Activated naive CD4-positive, alpha-beta T cell treated with anti-CD3 and anti-CD28 coated beads for 36 hours (primary cell): ENCODE measurements around the gene ADAMTSL2. TPM values are rescaled to one million over a fixed set of nuclear protein-coding genes. Genes with fewer than 3 reads are reported as not detected.
A peak's percentile ranks its signal among the peaks of the same experiment; 100 is the strongest.

ENCODE experiments used
- CTCF ChIA-PET: fragments of 350-600 bp; sonication (Branson Sonifier 250); formaldehyde crosslinking; loops from one replicate; lab custom pipeline; 2021; ENCODE audit warnings: antibody characterized with exemption; lab: Charles Lee
- DNase-seq: peaks from one replicate; pipeline ENCODE4 v3.0.0-alpha.2; 2020
- H3K27ac Mint-ChIP-seq: one replicate; pipeline ENCODE4 v1.8.0; 2021; ENCODE audit warnings: mild to moderate bottlenecking, mixed read lengths
- H3K27me3 Mint-ChIP-seq: one replicate; pipeline ENCODE4 v1.8.0; 2021; ENCODE audit warnings: low read depth, mixed read lengths
- H3K36me3 Mint-ChIP-seq: one replicate; pipeline ENCODE4 v1.8.0; 2021; ENCODE audit warnings: low read depth, mixed read lengths
- H3K4me1 Mint-ChIP-seq: one replicate; pipeline ENCODE4 v1.8.0; 2021; ENCODE audit warnings: low read depth, mixed read lengths
- H3K4me3 Mint-ChIP-seq: one replicate; pipeline ENCODE4 v1.8.0; 2021; ENCODE audit warnings: mild to moderate bottlenecking, moderate library complexity, mixed read lengths
- H3K9me3 Mint-ChIP-seq: one replicate; pipeline ENCODE4 v1.8.0; 2021; ENCODE audit warnings: mixed read lengths
- intact Hi-C: fragments of 100-400 bp; cut with micrococcal nuclease; formaldehyde crosslinking; loops from one replicate; pipeline ENCODE4 v1.15.1; 2023
- total RNA-seq, 2 experiments: library from RNA; stranded (reverse); gene quantifications; one replicate each; pipeline ENCODE4 v1.2.3, GENCODE V29; 2021

The ADAMTSL2 gene
- total RNA-seq, 2 experiments from 2014 or later, result 0.14 to 0.17 TPM

GRCh38 chr9:133579601-133580418 is 45.3 kb downstream of the ADAMTSL2 start:
- Mint-ChIP-seq H3K4me1 (peaks cover 8% of the 10 kb centered on the region), H3K27ac (no peak overlapping the region), H3K36me3 (no peaks in the 10 kb centered on the region), H3K27me3 (peaks cover 47% of the 10 kb centered on the region), H3K9me3 (no peaks in the 10 kb centered on the region), H3K4me3 (no peak overlapping the region)
- CTCF ChIA-PET, result interaction anchor here (0.8 kb wide), 1 partner anchor 9 kb away, joined by 3 read pairs; no protein-coding TSS in a partner anchor
- intact Hi-C loops, result loop anchor here (10.0 kb wide), 1 partner anchor 125 kb away; no protein-coding TSS in a partner anchor
- DNase-seq, result no peak

- no peaks in the 10 kb centered on the region for H3K9me3 Mint-ChIP-seq
- intact Hi-C loops, result loop anchor here (10.0 kb wide), 1 partner anchor 124 kb away; no protein-coding TSS in a partner anchor
- no peak for DNase-seq
- peaks cover 50% of the 10 kb centered on the region for H3K27me3 Mint-ChIP-seq
- H3K27ac Mint-ChIP-seq, result no peak overlapping the region
- H3K4me1 Mint-ChIP-seq, result peaks cover 11% of the 10 kb centered on the region
- H3K36me3 Mint-ChIP-seq, result no peaks in the 10 kb centered on the region
- no peak overlapping the region for H3K4me3 Mint-ChIP-seq
- CTCF ChIA-PET, result interaction anchor here (0.8 to 1.1 kb wide), 2 partner anchors 8 to 9 kb away, joined by 3 to 5 read pairs; no protein-coding TSS in a partner anchor
Observed at GRCh38 chr9:133580419-133580738, 45.9 kb downstream of the ADAMTSL2 start.

- H3K9me3 Mint-ChIP-seq, result no peaks in the 10 kb centered on the region
- CTCF ChIA-PET, result interaction anchor here (1.1 kb wide), 2 partner anchors 8 to 47 kb away, joined by 4 to 5 read pairs; partner anchors contain the start of gene ADAMTSL2
- DNase-seq, result no peak
- H3K36me3 Mint-ChIP-seq, result no peaks in the 10 kb centered on the region
- peaks cover 55% of the 10 kb centered on the region for H3K27me3 Mint-ChIP-seq
- intact Hi-C loops, result loop anchor here (10.0 kb wide), 1 partner anchor 124 kb away; no protein-coding TSS in a partner anchor
- H3K4me1 Mint-ChIP-seq, result peaks cover 14% of the 10 kb centered on the region
- no peak overlapping the region for H3K27ac Mint-ChIP-seq
- H3K4me3 Mint-ChIP-seq, result no peak overlapping the region
Observed at GRCh38 chr9:133581011-133581410, 46.5 kb downstream of the ADAMTSL2 start.

GRCh38 chr9:133581513-133582343 is 47.2 kb downstream of the ADAMTSL2 start:
- peaks cover 12% of the 10 kb centered on the region for H3K4me1 Mint-ChIP-seq
- no peak overlapping the region for H3K27ac Mint-ChIP-seq
- peaks cover 51% of the 10 kb centered on the region for H3K27me3 Mint-ChIP-seq
- intact Hi-C loops, result loop anchor here (10.0 kb wide), 1 partner anchor 123 kb away; no protein-coding TSS in a partner anchor
- no peak overlapping the region for H3K4me3 Mint-ChIP-seq
- H3K9me3 Mint-ChIP-seq, result no peaks in the 10 kb centered on the region
- H3K36me3 Mint-ChIP-seq, result no peaks in the 10 kb centered on the region
- no peak for DNase-seq
- CTCF ChIA-PET, result interaction anchor here (1.1 kb wide), 2 partner anchors 8 to 48 kb away, joined by 4 to 5 read pairs; partner anchors contain the start of gene ADAMTSL2

- Mint-ChIP-seq H3K27me3 (peaks cover 47% of the 10 kb centered on the region), H3K36me3 (no peaks in the 10 kb centered on the region), H3K4me3 (no peak overlapping the region), H3K9me3 (no peaks in the 10 kb centered on the region), H3K27ac (no peak overlapping the region), H3K4me1 (peaks cover 9% of the 10 kb centered on the region)
- DNase-seq, result no peak
- CTCF ChIA-PET, result no interaction called here
- intact Hi-C loops, result loop anchor here (10.0 kb wide), 1 partner anchor 122 kb away; no protein-coding TSS in a partner anchor
Observed at GRCh38 chr9:133582501-133583045, 48.1 kb downstream of the ADAMTSL2 start.

GRCh38 chr9:133583111-133583510 is 48.6 kb downstream of the ADAMTSL2 start:
- Mint-ChIP-seq H3K9me3 (no peaks in the 10 kb centered on the region), H3K4me1 (peaks cover 9% of the 10 kb centered on the region), H3K4me3 (no peak overlapping the region), H3K36me3 (no peaks in the 10 kb centered on the region), H3K27ac (no peak overlapping the region), H3K27me3 (peaks cover 43% of the 10 kb centered on the region)
- intact Hi-C loops, result loop anchor here (10.0 kb wide), 1 partner anchor 122 kb away; no protein-coding TSS in a partner anchor
- CTCF ChIA-PET, result no interaction called here
- no peak for DNase-seq

GRCh38 chr9:133583586-133583985 is 49.1 kb downstream of the ADAMTSL2 start:
- Mint-ChIP-seq H3K36me3 (no peaks in the 10 kb centered on the region), H3K4me1 (peaks cover 9% of the 10 kb centered on the region), H3K4me3 (no peak overlapping the region), H3K27me3 (peaks cover 40% of the 10 kb centered on the region), H3K9me3 (peaks cover 2% of the 10 kb centered on the region), H3K27ac (no peak overlapping the region)
- DNase-seq, result no peak
- intact Hi-C loops, result loop anchor here (10.0 kb wide), 1 partner anchor 121 kb away; no protein-coding TSS in a partner anchor
- CTCF ChIA-PET, result no interaction called here

- H3K4me1 Mint-ChIP-seq, result peaks cover 9% of the 10 kb centered on the region
- H3K27me3 Mint-ChIP-seq, result peaks cover 40% of the 10 kb centered on the region
- DNase-seq, result no peak
- no peak overlapping the region for H3K4me3 Mint-ChIP-seq
- CTCF ChIA-PET, result no interaction called here
- no peak overlapping the region for H3K27ac Mint-ChIP-seq
- H3K9me3 Mint-ChIP-seq, result peaks cover 2% of the 10 kb centered on the region
- H3K36me3 Mint-ChIP-seq, result no peaks in the 10 kb centered on the region
- intact Hi-C loops, result loop anchor here (10.0 kb wide), 1 partner anchor 121 kb away; no protein-coding TSS in a partner anchor
Observed at GRCh38 chr9:133584167-133584558, 49.7 kb downstream of the ADAMTSL2 start.

- H3K9me3 Mint-ChIP-seq, result peaks cover 2% of the 10 kb centered on the region
- H3K36me3 Mint-ChIP-seq, result no peaks in the 10 kb centered on the region
- H3K4me1 Mint-ChIP-seq, result peaks cover 9% of the 10 kb centered on the region
- no peak overlapping the region for H3K27ac Mint-ChIP-seq
- H3K27me3 Mint-ChIP-seq, result peaks cover 40% of the 10 kb centered on the region
- intact Hi-C loops, result loop anchor here (10.0 kb wide), 1 partner anchor 120 kb away; no protein-coding TSS in a partner anchor
- no peak overlapping the region for H3K4me3 Mint-ChIP-seq
- peak; percentile 16 for DNase-seq
- CTCF ChIA-PET, result no interaction called here
Observed at GRCh38 chr9:133584559-133585476, 50.3 kb downstream of the ADAMTSL2 start.

GRCh38 chr9:133585481-133586351 is 51.2 kb downstream of the ADAMTSL2 start:
- Mint-ChIP-seq H3K27ac (no peak overlapping the region), H3K4me3 (no peak overlapping the region), H3K27me3 (peaks cover 32% of the 10 kb centered on the region), H3K36me3 (no peaks in the 10 kb centered on the region), H3K4me1 (peaks cover 9% of the 10 kb centered on the region), H3K9me3 (peaks cover 2% of the 10 kb centered on the region)
- CTCF ChIA-PET, result no interaction called here
- intact Hi-C loops, result loop anchor here (10.0 kb wide), 1 partner anchor 119 kb away; no protein-coding TSS in a partner anchor
- DNase-seq, result no peak
